NT2/D1 (cell line): Measurements from ENCODE around the gene KIF21A.

Experiments used
- DNase-seq: peaks from one replicate; pipeline ENCODE4 v3.0.0-alpha.2; 2011; ENCODE audit warnings: low read depth, low spot score
- H3K27me3 ChIP-seq: 2 replicates; pipeline ENCODE4 v1.6.0; 2011; ENCODE audit warnings: mild to moderate bottlenecking; ENCODE audit not compliant: insufficient read length, insufficient read depth
- H3K36me3 ChIP-seq: 2 replicates; pipeline ENCODE4 v1.6.1; 2011; ENCODE audit warnings: mild to moderate bottlenecking, low read length, mixed read lengths; ENCODE audit not compliant: insufficient read depth, insufficient read length
- H3K4me1 ChIP-seq: 2 replicates; pipeline ENCODE4 v1.5.1; 2011; ENCODE audit not compliant: insufficient read depth, insufficient read length
- H3K4me3 ChIP-seq: 2 replicates; pipeline ENCODE4 v1.5.1; 2011; ENCODE audit warnings: low read depth; ENCODE audit not compliant: insufficient read length
- H3K9ac ChIP-seq: 2 replicates; pipeline ENCODE4 v1.6.0; 2011; ENCODE audit warnings: low read depth; ENCODE audit not compliant: insufficient read length
- H3K9me3 ChIP-seq: 2 replicates; pipeline ENCODE4 v1.5.1; 2011; ENCODE audit warnings: mild to moderate bottlenecking, low read length; ENCODE audit not compliant: insufficient read depth
- SUZ12 ChIP-seq: IDR thresholded peaks from 2 replicates; pipeline ENCODE4 v1.6.1; 2011; ENCODE audit not compliant: insufficient read length, insufficient read depth; ENCODE audit errors: extremely low read depth
- YY1 ChIP-seq: IDR thresholded peaks from 2 replicates; pipeline ENCODE4 v1.6.1; 2011; ENCODE audit not compliant: insufficient read length, insufficient read depth
- ZNF274 ChIP-seq: IDR thresholded peaks from 2 replicates; pipeline ENCODE4 v1.6.1; 2011; ENCODE audit warnings: mild to moderate bottlenecking, low read depth, low read length

KIF21A gene

DNA sequence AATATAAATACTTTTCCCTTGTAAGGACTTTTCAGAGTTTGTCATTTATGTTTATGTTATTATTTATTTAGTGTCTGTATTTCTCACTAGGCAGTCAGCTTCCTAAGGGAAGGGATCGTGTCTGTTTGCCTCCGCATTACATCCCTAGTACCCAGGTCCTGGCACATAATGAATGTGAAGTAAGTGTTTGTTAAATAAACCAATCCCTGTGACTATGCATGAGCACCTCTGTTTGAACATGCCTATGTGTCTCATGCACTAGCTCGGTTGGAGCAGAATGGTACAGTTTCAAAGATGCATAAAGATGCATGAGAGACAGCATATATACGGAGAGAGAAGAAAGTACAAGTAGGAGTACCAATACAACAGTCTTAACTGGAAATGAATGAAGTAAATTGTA lies 99.3 kb downstream of the KIF21A start:
- H3K4me3 ChIP-seq, result no peak overlapping the region
- H3K9me3 ChIP-seq, result no peaks in the 10 kb centered on the region
- no peaks in the 10 kb centered on the region for H3K4me1 ChIP-seq
- H3K36me3 ChIP-seq, result peaks cover 6% of the 10 kb centered on the region
- H3K27me3 ChIP-seq, result no peaks in the 10 kb centered on the region
- no peak for TF ChIP-seq SUZ12
- no peak for TF ChIP-seq YY1
- TF ChIP-seq ZNF274, result no peak
- no peak overlapping the region for H3K9ac ChIP-seq
- no peak for DNase-seq

DNA sequence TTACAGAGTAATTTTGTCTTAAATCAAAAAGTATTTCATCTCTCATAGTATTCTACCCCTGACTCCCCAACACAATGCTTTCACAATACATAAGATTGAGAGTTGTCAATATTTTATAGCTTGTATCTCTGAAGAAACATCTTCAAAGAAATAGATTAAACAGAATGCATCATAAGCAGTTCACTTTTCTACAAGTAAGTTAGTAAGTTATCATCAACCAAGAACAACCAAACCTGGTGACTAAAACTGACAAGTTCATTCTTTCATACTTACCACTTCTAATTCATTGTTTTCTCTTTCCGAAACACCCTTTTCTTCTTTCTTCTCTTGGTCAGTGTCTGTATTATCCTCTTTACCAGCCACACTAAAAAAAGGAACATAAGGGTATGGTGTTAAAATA lies 101.2 kb downstream of the KIF21A start:
- TF ChIP-seq YY1 (no peak), SUZ12 (no peak), ZNF274 (no peak)
- Histone ChIP-seq H3K9ac (no peak overlapping the region), H3K4me3 (no peak overlapping the region), H3K9me3 (no peaks in the 10 kb centered on the region), H3K4me1 (no peaks in the 10 kb centered on the region), H3K27me3 (no peaks in the 10 kb centered on the region), H3K36me3 (peaks cover 9% of the 10 kb centered on the region)
- no peak for DNase-seq

DNA sequence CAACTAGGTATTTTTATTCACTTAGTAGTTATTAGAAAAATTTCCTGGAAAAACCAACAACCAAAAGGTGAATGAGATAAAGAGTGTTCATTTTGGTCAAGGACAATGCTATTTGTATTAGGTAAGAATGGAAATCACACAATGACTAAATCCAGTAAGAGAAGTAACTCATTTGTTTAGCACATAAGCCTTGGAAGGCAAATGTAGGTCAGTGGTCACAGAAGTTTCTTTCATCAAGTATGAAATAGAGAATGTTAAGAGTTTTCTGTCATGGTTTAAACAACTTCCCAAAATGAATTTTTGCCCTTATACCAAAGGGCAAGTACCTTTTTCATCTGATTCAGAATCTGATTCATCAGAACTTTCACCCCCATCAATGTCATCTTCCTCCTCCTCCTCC lies 101.7 kb downstream of the KIF21A start:
- no peak overlapping the region for H3K4me3 ChIP-seq
- no peak overlapping the region for H3K9ac ChIP-seq
- TF ChIP-seq YY1, result no peak
- TF ChIP-seq ZNF274, result no peak
- no peak for TF ChIP-seq SUZ12
- no peaks in the 10 kb centered on the region for H3K27me3 ChIP-seq
- DNase-seq, result no peak
- H3K4me1 ChIP-seq, result no peaks in the 10 kb centered on the region
- H3K36me3 ChIP-seq, result peaks cover 9% of the 10 kb centered on the region
- H3K9me3 ChIP-seq, result no peaks in the 10 kb centered on the region

DNA sequence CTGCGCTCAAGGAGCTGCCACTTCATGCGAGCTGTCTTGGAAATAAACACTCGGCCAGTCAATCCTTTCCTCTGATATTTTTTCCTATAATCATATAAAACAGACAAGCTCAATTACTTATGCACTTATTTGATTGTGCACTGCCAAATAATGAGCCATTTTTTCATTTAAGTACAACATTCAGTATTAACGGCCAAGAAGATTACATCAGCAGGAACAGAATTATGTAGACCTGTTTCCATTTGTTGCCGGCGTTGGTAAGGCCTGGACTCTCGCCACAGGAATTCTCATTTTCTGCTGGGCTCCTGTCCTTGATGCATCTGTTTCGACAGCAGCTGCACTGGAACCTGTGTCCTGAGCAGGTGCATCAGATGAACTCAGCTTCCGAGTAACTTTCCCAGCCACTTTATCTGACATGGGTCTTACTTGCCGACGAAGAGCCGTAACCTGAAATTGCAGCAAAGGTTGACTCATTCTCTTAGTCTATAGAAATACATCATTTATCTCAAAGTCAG lies 110.2 kb downstream of the KIF21A start:
- peaks cover 27% of the 10 kb centered on the region for H3K36me3 ChIP-seq

DNA sequence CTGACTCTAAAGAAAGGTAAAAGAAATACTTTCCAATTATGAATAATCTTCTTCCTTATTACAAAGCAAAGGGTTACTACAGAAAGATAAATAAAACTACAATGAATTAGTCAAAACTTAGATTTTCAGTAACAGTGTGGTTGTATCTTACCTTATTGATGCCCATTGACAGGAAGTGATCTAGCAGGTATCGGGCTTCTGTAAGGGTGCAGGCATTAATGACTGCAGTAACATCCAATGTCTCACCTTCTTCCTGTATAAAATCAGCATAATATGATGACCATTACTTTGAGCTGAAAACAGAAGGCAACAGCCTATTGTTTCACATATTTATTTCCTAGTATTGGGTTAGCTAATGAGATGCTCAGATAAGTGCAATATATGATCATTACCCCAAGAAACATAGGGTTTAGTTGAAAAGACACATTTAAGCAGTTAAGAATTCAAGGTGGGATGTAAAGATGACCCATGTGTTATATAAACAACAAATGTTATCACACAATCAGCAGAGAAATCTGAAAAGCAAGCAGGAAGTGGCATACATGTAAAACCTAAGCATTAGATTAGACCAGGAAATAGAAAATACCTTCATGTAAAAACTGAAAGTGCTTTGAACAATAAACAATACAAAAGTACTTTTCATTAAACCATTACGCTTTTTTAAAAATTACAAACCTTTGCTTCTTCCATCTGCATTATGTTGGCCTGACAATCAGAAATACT lies 111.2 kb downstream of the KIF21A start:
- Histone ChIP-seq H3K27me3 (no peaks in the 10 kb centered on the region), H3K4me1 (no peaks in the 10 kb centered on the region), H3K36me3 (peaks cover 27% of the 10 kb centered on the region), H3K4me3 (no peak overlapping the region), H3K9ac (no peak overlapping the region), H3K9me3 (no peaks in the 10 kb centered on the region)
- no peak for DNase-seq
- TF ChIP-seq SUZ12 (no peak), ZNF274 (no peak), YY1 (no peak)

More for the DNA sequence above, 110.2 kb downstream of the KIF21A start:
- no peak overlapping the region for H3K4me3 ChIP-seq
- no peaks in the 10 kb centered on the region for H3K4me1 ChIP-seq
- no peak overlapping the region for H3K9ac ChIP-seq
- H3K9me3 ChIP-seq, result no peaks in the 10 kb centered on the region
- no peak for DNase-seq
- TF ChIP-seq YY1, result no peak
- TF ChIP-seq ZNF274, result no peak
- TF ChIP-seq SUZ12, result no peak
- no peaks in the 10 kb centered on the region for H3K27me3 ChIP-seq

DNA sequence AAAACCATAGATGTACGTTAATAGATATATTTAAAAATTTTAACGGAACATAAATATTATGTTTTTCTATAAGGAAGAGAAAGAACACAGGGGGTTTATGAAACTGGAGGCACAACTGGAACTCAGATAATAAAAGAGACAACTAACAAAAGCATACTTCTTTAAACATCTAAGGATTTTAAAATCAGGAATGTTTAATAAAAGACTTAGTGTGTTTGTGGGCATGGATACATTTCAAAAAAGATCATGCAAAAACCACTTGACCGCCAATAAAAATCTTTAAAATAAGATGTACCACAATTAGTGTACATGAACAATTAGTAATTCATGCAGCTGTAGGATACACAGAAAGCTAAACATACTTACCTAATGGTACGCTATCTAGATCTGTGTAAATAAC lies 113.0 kb downstream of the KIF21A start:
- TF ChIP-seq ZNF274 (no peak), SUZ12 (no peak), YY1 (no peak)
- Histone ChIP-seq H3K4me1 (no peaks in the 10 kb centered on the region), H3K4me3 (no peak overlapping the region), H3K9ac (no peak overlapping the region), H3K27me3 (no peaks in the 10 kb centered on the region), H3K36me3 (peaks cover 28% of the 10 kb centered on the region), H3K9me3 (no peaks in the 10 kb centered on the region)
- no peak for DNase-seq

DNA sequence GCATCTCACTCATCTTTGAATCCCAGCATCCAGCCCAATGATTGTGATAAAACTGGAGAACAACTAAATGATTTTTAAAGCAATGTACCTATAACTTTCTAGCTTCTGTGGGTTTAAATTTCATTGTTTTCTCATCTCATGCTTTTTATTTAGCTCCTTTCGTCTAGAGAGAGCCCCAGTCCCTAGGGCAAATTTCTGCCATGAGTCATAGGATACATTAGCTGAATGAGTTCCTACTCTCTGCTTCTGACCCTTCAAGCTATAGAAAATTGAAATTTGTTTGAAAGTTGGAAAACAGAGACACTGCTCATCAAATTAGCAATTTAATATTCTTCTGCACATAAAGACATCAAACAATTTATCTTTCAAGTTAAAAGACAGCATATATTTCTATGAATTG lies 113.9 kb downstream of the KIF21A start:
- no peak for TF ChIP-seq SUZ12
- Histone ChIP-seq H3K36me3 (peaks cover 30% of the 10 kb centered on the region), H3K27me3 (no peaks in the 10 kb centered on the region), H3K4me1 (no peaks in the 10 kb centered on the region), H3K9me3 (no peaks in the 10 kb centered on the region), H3K4me3 (no peak overlapping the region), H3K9ac (no peak overlapping the region)
- no peak for DNase-seq

DNA sequence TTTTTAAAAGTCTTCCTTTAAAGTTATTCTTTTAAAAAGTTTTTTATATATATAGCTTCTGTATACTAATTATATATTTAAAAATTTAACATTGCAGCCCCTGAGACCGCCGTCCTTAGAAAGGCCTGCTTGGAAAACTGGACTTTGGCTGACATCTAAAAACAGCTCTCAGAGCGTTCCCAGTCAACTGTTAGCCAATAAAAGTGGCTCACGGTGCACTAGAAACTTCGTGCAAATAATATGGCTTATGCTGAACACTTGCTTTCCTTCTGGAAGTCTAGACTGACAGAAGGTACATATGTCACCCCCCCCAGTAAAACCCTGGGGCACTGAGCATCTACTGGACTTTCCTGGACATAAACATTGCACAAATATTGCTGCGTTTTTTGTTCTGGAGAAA lies 115.0 kb downstream of the KIF21A start:
- DNase-seq, result no peak
- TF ChIP-seq YY1, result no peak
- no peak for TF ChIP-seq ZNF274
- no peak for TF ChIP-seq SUZ12
- H3K4me1 ChIP-seq, result no peaks in the 10 kb centered on the region
- H3K9me3 ChIP-seq, result no peaks in the 10 kb centered on the region
- no peaks in the 10 kb centered on the region for H3K27me3 ChIP-seq
- no peak overlapping the region for H3K9ac ChIP-seq
- H3K36me3 ChIP-seq, result peaks cover 29% of the 10 kb centered on the region
- no peak overlapping the region for H3K4me3 ChIP-seq
